GM19468 (cell line): ENCODE measurements around the gene RPS14.
"Not testable (repeated sequence)": the region's sequence is repeated elsewhere in the genome, so short reads cannot be mapped to it uniquely, and the experiment has no call there.

Experiments used
- ATAC-seq: cut with Tn5 transposase; IDR thresholded peaks from one replicate; pipeline ENCODE4 v1.9.1; 2021; ENCODE audit warnings: mild to moderate bottlenecking, moderate library complexity, moderate number of reproducible peaks; ENCODE audit not compliant: unreplicated experiment; ENCODE audit errors: extremely low read depth

RPS14 gene

DNA sequence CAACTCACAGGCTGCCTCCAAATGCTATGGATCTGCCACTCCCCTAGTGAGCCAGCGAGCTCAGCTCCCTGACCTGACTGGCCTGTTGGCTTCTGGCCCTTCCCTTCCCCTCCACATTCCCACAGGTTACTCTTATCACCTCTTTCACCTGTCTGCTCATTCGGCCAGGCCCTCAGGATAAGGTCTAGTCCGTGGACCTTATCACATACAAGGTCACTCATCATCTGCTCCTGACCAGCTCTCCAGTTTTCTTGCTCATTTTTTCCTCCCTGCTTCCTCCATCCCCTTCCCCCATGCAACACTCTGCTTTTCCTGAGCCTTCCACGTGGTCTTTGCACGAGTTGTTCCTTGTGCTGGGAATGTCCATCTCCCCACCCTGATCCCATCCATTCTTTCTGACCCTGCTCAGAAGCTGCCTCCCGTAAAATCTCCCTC, 32.5 kb upstream of the RPS14 start:
- no peak for ATAC-seq

DNA sequence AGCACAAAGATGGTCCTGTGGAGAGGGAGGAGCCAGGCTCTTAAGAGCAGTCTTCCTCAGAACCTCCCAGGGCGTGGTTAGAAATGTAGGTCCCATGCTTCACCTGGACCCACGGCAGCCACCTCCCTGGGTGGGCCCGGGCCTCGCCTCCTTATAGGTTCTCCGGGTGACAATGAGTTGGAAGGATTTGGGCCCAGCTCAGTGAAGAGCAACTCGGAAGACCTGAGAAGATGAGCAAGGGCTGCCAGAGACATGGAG, 32.1 kb upstream of the RPS14 start:
- no peak for ATAC-seq

DNA sequence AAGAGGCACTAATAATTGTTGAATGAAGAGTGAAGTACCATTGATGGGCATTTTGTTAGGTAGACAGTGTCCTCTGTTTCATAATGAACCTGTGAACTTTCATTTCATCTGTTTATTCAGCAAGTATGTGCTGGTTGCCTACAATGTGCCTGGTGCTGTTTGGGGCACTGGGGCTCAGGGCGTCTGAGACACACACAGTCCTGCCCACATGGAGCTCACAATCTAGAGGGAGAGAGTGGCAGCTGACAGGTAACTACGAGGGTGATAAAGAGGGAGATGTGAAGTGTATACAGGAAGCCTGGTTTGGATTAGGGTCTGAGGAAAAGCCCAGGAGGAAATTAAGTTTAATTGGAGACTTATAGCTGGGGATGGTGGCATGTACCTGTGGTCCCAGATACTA, 29.9 kb upstream of the RPS14 start:
- no peak for ATAC-seq

DNA sequence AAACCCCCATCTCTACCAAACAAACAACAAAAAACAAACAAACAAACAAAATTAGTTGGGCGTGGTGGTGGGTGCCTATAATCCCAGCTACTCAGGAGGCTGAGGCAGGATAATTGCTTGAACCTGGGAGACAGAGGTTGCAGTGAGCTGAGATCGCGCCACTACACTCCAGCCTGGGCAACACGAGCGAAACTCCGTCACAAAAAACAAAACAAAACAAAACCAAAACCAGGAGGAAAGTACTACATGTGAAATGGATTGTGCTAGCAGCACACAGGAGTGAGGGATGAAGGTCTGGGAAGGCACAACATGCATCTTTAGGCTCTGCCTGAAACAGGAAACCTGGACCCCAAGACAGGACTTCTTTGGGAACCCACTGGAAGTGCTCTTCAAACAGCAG, 27.0 kb upstream of the RPS14 start:
- ATAC-seq = not testable (repeated sequence)

DNA sequence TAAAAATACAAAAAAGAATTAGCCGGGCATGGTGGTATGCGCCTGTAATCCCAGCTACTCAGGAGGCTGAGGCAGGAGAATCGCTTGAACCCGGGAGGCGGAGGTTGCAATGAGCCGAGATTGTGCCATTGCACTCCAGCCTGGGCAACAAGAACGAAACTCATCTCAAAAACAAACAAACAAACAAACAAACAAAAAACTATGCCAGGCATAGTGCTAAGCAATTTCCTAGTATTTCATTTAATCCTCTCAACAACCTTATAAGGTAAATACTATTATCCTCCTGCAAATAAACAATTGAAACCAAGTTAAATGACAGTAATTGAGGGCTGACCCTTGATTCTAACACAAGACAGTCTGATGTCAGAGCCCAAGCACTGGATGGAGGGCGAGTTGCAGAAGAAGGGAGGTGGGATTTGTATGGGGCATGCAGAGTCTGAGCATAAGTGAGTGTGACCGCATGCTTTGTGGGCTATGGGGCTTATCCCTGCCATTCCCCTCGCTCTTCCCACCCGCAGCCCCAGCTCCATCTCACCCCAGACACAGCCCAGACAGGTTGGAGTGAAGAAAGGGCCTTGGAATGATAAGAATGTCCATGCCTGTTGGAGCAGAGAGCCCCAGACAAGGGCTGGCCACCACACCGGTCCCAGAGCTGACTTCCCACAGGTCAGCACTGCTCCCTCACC, 24.3 kb upstream of the RPS14 start:
- no peak for ATAC-seq

DNA sequence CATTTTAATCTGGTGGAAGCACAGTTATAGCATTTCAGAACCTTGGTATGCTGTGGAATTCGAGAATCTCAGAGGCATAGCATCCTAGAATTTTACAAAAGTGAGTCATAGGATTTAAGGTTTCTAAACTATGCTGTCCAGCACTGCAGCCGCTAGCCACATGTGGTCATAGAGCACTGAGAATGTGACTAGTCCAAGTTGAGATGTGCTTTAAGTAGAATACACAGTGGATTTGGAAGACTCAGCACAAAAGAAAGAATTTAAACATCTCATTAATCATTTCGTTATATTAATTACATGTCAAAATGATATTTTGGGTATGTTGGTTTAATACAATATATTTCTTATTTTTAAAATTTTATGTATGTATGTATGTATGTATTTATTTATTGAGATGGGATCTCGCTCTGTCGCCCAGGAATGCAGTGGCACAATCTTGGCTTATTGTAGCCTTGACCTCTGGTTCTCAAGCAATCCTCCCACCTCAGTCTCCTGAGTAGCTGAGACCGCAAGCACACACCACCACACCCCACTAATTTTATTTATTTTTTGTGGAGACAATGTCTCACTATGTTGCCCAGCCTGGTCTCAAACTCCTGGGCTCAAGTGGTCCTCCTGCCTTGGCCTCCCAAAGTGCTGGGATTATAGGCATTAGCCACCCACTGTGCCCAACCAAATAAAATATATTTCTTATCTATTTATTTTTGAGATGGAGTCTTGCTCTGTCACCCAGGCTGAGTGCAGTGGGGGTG, 20.4 kb upstream of the RPS14 start:
- no peak for ATAC-seq

DNA sequence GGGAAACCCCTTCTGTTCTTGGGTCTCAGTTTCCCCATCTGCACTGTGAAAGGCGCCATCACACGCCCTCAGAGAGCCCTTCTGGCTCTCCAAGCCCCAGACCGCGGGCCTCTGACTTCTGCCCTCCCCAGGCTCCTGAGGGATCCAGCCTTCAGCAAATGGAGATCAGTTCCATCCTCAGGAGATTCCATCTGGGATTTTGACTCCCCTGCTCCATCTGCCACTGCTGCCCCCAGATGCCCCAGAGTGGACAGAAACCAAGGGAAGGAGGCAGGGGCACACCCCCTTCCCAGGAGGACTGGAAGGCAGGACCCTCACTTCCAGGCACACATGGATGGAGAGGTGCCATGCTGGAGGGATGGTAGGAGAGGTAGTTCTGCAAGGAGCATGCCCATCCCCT, 18.7 kb upstream of the RPS14 start:
- no peak for ATAC-seq

DNA sequence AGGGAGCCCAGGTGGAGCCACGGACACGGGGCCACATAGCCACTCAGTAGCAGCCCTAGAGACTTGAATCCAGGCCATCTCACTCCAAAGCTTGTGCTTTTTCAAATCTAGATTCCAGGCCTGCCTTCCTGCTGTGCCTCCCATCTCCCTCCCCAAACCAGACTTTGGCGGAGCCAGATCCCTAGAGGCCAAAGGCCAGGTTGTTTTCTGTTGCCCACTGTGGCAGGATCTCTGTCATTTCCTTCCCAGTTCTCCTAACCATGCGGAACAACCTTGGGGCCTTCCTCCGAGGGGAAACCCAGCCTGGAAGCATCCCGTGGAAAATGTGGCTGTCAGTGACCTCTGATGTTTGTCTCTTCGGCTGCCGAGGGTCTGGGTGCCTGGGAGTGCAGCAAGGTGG, 16.4 kb upstream of the RPS14 start:
- ATAC-seq = no peak

DNA sequence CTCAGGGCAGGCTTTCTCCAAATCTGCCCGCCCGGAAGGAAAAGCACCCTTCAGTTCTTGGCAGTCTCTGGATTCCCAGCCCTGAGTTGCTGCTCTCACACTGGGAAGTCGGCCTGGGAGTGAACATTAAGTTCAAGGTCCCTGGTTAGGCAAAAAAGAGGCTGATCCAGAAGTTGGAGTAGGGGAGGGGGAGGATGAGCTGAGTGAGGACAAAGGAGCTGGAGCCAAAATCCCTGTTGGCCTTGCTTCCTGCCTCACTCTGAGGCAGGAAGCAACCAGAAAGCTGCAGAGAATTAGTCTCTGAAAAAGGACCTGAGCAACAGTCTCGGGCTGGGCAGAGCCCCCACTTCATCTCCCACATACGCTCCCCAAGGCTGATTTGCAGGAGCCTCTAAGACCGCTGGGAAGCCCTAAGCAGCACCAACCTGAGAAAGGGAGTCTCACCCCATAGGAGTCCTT, 15.0 kb upstream of the RPS14 start:
- no peak for ATAC-seq

DNA sequence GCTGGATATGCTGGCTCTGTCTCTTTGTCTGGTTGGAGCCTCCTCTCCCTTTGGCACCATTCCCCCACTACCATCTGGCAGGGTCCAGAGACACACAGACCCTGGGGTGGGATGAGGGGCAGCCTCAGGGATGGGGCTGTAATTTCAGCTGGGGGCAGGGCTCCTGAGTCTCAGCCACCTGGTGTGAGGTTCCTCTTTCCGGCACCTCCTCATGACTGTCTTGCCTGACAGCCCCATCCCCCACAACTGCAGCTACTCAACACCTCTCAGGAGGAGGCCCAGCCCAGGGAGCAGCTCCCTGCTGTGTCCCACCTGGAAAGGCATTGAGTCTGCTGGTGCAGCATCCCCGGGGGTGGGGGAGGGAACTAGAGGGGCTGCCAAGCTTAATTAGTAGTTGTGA, 11.7 kb upstream of the RPS14 start:
- peak; percentile 45 for ATAC-seq

DNA sequence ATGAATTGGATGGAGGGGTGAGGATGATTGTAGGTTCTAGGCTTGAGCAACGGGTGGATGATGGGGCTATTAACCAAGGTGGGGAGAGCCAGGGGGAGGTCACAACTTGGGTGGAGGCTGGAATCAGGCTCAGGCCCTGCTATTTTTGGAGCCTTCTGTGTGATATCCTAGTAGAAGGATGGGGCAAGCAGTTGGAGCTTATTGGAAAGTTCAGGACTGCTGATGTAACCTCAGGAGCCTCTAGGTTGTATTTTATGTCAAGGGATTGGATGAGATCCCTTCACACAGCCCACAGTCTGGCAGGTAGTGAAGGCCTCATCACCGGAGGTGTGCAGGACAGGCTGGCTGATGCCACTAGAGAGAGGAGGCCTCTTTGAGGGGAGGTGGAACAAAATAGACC, 11.2 kb upstream of the RPS14 start:
- ATAC-seq = no peak

DNA sequence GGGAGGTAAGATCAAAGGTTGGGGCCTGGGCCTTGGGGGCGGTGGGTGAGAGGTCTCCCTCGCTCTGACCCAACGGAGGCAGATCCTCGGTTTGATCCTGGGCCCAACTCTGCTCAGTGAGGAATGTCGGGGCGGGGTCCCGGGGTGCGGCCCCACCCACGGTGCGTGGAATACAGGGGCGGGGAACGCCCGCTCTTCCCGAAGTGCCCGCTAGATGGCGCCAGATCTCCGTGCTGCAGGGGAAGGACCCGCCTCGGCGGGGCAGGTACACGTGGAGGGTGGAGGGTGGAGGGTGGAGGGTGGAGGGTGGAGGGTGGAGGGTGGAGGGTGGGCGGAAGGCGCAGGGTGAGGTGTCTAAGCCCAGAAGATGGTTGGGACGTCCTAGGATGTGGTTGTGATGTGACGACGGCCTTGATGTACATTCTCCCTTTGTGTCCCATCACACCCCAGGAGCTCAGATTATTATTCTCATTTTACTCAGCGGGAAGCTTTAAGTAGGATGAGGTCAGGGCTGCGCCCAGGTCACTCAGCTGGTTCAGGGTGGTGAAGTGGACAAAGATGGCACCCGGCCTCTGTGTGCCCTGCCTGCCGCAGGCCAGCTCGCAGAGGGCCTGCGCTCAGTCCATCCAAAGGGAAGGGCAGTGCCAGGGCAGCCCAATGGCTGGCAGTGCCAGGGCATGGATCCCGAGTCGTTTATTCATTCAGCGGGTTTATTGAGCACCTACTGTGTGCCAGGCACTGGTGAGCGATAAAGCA, 9.4 kb upstream of the RPS14 start:
- ATAC-seq = peak; percentile 34

DNA sequence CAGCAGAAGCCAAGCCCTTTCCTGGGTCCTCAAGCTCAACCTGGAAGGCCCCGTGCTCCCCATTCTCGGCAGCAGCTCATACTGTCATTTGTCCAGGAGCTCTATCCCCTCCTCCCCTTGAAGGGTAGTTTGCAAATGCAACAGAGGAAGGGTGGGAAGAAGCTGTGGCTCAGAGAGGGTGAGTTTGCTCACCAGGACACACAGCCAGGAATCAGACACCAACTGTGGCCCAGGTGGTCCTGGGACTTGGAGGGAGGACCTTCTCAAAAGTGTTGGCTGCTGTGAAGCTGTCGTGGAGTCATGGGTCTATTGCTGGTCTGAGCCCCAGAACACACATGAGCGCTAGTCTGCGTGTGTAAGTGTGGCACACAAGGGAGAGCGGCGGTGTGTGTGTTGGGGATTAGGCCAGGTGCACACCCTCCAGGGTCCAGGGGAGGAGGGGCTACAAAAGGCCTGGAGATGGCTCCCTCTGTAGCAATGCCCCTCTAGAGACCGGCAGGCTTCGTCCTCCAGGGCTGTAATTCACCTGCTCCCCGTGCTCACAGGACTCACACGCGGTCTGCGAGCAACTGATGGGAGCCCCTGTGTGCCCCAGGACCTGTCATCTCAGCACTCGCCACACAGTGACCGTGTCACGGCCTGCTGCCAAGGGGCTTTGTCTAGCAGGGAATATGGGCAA, 8.2 kb upstream of the RPS14 start:
- no peak for ATAC-seq

DNA sequence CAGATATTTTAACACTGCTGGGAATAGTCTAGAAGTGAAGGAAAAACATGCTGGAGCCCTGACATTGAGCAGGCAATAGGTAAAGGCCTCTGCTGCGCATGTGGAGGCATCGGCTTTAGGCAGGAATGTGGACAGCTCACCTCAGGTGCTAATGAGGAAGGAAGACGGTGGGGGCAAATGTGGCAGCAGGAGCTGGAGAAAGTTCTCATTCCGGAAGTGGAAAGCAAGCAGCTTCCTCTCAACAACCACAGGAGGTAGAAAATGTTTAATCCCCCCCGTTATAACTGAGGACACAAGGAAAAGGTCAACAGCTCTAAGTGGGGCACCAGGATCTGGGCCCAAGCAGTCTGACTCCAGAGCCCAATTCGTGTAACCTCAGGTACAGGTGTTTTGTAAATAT, 7.6 kb upstream of the RPS14 start:
- ATAC-seq = no peak

DNA sequence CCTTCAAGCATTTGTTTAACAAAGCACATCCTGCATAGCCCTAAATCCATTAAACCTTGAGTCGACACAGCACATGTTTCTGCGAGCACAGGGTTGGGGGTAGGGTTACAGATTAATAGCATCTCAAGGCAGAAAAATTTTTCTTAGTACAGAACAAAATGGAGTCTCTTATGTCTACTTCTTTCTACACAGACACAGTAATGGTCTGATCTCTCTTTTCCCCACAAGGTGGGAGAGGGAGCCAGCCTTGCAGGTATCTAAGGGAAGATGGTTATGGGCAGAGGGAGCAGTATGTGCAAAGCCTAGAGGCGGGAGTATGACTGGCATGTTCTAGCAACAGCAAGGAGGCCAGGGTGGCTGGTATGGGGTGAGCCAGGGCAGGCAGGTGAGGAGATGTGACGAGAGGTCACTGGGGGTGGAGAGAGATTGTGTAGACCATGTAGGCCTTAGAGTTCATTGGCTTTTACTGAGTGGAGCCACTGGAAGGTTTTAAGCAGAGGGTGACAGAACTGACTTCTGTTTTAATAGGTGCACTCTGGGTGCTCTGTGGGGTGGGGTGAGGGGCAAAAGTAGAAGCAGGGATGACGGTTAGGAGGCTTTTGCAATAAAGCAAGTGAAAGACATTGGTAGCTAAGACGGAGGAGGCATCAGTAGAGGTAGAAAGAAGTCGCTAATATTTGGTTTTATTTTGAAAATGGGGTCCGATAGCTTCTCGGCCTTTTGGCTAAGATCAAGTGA, 5.1 kb upstream of the RPS14 start:
- no peak for ATAC-seq

DNA sequence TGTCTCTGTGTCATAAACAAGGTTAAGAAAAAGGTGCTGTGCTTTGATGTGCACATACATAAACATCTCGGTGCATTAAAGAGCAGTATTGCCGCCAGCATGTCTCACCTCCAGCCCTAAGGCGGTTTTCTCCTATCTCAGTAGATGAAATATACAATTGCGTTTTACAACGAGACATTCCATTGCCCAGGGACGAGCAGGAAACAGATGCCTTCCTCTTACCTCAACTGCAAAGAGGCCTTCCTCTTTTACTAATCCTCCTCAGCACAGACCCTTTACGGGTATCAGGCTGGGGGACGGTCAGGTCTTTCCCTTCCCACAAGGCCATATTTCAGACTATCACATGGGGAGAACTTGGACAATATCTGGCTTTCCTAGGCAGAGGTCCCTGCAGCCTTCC, 4.5 kb upstream of the RPS14 start:
- ATAC-seq = not testable (repeated sequence)

DNA sequence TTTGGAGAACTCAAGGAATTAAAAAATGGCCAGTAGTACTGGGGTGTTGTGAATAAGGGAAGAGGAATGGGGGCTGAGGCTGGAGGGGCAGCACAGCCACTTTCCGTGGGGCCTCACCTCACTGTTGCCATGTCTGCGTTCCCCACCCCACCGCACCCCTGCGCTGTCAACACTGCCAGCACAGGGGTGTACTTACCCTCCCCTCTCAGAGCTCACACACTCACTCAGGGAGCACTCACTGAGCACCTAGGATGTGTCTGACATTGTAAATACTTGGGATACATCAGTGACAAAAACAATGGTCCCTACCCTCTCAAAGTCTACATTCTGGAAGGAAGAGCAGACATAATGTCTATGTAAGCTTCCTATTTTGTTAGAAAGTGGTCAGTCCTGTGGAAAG, 3.4 kb upstream of the RPS14 start:
- no peak for ATAC-seq

DNA sequence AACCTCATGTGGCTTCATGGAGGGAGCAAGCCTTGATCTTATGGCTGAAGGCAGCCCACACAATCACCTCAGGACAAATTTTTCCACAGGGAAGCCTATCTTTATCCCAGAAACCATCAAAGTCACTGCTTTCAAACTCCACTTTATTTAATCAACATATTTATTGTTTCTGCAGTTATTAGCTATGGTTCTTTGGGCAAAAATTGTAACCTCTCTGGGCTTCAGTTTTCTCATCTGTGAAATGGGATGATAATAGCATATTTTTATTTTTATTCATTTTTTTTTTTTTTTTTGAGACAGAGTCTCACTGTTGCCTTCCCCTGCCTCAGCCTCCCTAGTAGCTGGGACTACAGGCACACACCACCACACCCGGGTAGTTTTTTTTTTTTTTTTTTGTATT, 2.1 kb upstream of the RPS14 start:
- no peak for ATAC-seq

DNA sequence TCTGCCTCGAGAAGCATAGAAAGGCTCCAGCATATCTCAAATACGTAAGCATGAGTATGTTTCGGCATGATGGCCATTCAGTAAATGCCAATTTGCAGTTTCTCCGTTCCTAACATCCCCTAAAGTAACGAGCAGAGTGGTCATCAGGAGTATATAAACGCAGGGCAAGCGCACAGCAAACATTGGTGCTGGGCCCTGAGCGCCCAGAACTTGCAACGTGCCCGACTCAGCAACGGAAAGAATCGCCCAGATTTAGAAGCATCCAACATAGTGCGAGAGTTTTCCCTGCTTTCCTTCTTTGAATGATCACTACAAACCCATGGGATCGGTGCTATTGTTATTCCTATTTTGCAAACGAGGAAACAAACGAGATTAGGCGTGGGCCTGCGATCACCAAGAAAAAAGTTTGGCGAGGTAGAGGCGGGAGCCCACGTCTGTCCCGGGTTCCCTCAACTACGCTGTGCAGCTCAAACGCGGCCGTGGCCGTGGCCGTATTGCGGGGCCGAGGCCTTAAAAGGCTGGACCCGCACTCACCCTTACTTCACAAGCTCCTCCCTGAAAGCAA, 505 bp downstream of the RPS14 start:
- no peak for ATAC-seq

DNA sequence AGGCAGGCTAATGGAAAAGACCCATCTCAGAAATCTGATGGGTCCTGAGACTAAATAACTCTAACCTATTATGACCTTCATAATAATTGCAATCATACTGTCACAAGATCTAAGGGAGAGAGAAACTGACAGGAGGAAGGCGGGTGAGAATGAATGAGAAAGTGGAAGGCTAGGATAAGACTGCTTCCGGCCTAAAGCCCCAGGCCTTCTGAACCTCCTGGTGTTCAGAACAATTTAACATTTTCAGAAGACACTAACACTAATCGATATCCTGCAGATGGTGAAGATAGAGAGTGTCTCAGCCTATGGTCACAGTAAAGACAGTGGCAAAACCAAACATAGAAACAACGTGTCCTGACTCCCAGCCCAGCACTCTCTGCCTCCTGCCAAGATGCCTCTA, 1.2 kb downstream of the RPS14 start:
- no peak for ATAC-seq
